ENCODE results near the gene METAP2.
"Not testable (repeated sequence)": the region's sequence is repeated elsewhere in the genome, so short reads cannot be mapped to it uniquely, and the experiment has no call there.

- TF ChIP-seq CTCF (IDR thresholded peaks at IDR 0.05; ENCODE audit: extremely low read depth in 1 of 2, insufficient read depth in 1 of 2, low read depth in 1 of 2, low read length in 2 of 2); EZH2 (IDR thresholded peaks at IDR 0.05; ENCODE audit: borderline replicate concordance, low read depth, low read length, severe bottlenecking); POLR2A (IDR thresholded peaks at IDR 0.05; ENCODE audit: low read depth, low read length); POLR2AphosphoS5 (IDR thresholded peaks at IDR 0.05; ENCODE audit: insufficient read depth, low read depth, low read length); FOS (IDR thresholded peaks at IDR 0.05; ENCODE audit: borderline replicate concordance, insufficient read depth, low read length): not testable (repeated sequence)
Measured at GRCh38 chr12:95453881-95454280, 20.1 kb upstream of the METAP2 start.

Data from endothelial cell of umbilical vein (primary cell).